K562 (cell line): Measurements from ENCODE around the gene IGSF23. TPM values are rescaled to one million over a fixed set of nuclear protein-coding genes. Genes with fewer than 3 reads are reported as not detected.
A peak's percentile ranks its signal among the peaks of the same experiment; 100 is the strongest.
"Not testable (repeated sequence)": the region's sequence is repeated elsewhere in the genome, so short reads cannot be mapped to it uniquely, and the experiment has no call there.

Source experiments
- BCL6 ChIP-seq: fragments of 250-450 bp; sonication (Bioruptor Pico); IDR thresholded peaks from 2 replicates; pipeline ENCODE4 v1.4.0; 2020
- DDX20 ChIP-seq: fragments of 450-650 bp; IDR thresholded peaks from 2 replicates; pipeline ENCODE4 v1.6.1; 2016; ENCODE audit warnings: missing genetic modification characterization, low read depth, mild to moderate bottlenecking, missing compliant biosample characterization, moderate library complexity
- DMBX1 ChIP-seq: fragments of 250-450 bp; sonication (Bioruptor Pico); IDR thresholded peaks from 2 replicates; pipeline ENCODE4 v1.8.0; 2022; ENCODE audit warnings: inconsistent platforms, mild to moderate bottlenecking, moderate library complexity, borderline replicate concordance
- ETV1 ChIP-seq: fragments of 450-650 bp; conservative IDR thresholded peaks from 2 replicates; pipeline ENCODE4 v1.6.1; 2016; ENCODE audit warnings: missing genetic modification characterization, control low read depth, low read depth, missing compliant biosample characterization
- NR2C1 ChIP-seq, 2 experiments: fragments of 450-650 bp; IDR thresholded peaks; 2 replicates each; pipeline ENCODE4 v1.6.1; 2017; ENCODE audit warnings: mild to moderate bottlenecking in 2 of 2, antibody characterized with exemption in 1 of 2, inconsistent platforms in 1 of 2, missing compliant biosample characterization in 1 of 2, missing genetic modification characterization in 1 of 2
- RREB1 ChIP-seq: fragments of 250-450 bp; sonication (Bioruptor Pico); IDR thresholded peaks from 2 replicates; pipeline ENCODE4 v1.4.0; 2020
- TCFL5 ChIP-seq: fragments of 250-450 bp; sonication (Bioruptor Pico); conservative IDR thresholded peaks from 2 replicates; pipeline ENCODE4 v1.6.1; 2021; ENCODE audit warnings: mild to moderate bottlenecking, moderate library complexity, matching md5 sums
- THRB ChIP-seq: fragments of 450-650 bp; formaldehyde crosslinking; conservative IDR thresholded peaks from 2 replicates; pipeline ENCODE4 v1.4.0; 2022; ENCODE audit warnings: mild to moderate bottlenecking, missing genetic modification characterization
- TSHZ1 ChIP-seq: fragments of 250-450 bp; sonication (Bioruptor Pico); IDR thresholded peaks from 2 replicates; pipeline ENCODE4 v1.4.0; 2020; ENCODE audit warnings: mild to moderate bottlenecking, moderate library complexity
- ZNF589 ChIP-seq: fragments of 200-800 bp; sonication (Bioruptor generic); IDR thresholded peaks from 2 replicates; pipeline ENCODE4 v1.6.1; 2016; ENCODE audit warnings: low read depth, missing genetic modification characterization, missing compliant biosample characterization
- ZNF639 ChIP-seq, 2 experiments: fragments of 200-800 bp in 1 of 2; sonication (Bioruptor generic) in 1 of 2; sonication (generic) in 1 of 2; formaldehyde crosslinking in 1 of 2; IDR thresholded peaks in 1 of 2; conservative IDR thresholded peaks in 1 of 2; 2 replicates each; pipeline versions ENCODE4 v1.5.0 to v1.6.1; 2016 to 2020; ENCODE audit warnings: missing compliant biosample characterization in 1 of 2, missing genetic modification characterization in 1 of 2, missing genetic modification reagents in 1 of 2
- polyA plus RNA-seq, 8 experiments: library from polyadenylated mRNA; depleted of rRNA in 4 of 8; stranded (reverse) in 5 of 8; unstranded in 3 of 8; fragments of >200 nt; fragmentation: Nextera tagmentation in 2 of 8; fragmentation: Illumina TruSeq in 1 of 8; extraction: Ambion mirVana in 2 of 8; extraction: Trizol in 1 of 8; gene quantifications; 2 replicates each; pipeline versions ENCODE4 v1.2.1 to v1.2.3, GENCODE V29; 2011 to 2014; ENCODE audit warnings: inconsistent platforms in 1 of 8, missing spikeins in 1 of 8
- total RNA-seq, 7 experiments: library from RNA; depleted of rRNA in 6 of 7; stranded (reverse); fragments of >200 nt in 6 of 7; fragmentation: Illumina TruSeq in 2 of 7; extraction: Trizol in 2 of 7; gene quantifications; 2 replicates each; pipeline versions ENCODE4 v1.2.1 to v1.2.3, GENCODE V29; 2011 to 2021; ENCODE audit warnings: low replicate concordance in 1 of 7
- TF ChIP-seq, protein P1 (sequence below): fragments of 450-650 bp; formaldehyde crosslinking; IDR thresholded peaks from 2 replicates; pipeline ENCODE4 v1.4.0; 2020; ENCODE audit warnings: mild to moderate bottlenecking, moderate library complexity

The IGSF23 gene
- total and polyA plus RNA-seq, 9 of the 15 experiments (the other 6 are each of a cell fraction or from before 2014, with no cell fraction given), result not detected

DNA sequence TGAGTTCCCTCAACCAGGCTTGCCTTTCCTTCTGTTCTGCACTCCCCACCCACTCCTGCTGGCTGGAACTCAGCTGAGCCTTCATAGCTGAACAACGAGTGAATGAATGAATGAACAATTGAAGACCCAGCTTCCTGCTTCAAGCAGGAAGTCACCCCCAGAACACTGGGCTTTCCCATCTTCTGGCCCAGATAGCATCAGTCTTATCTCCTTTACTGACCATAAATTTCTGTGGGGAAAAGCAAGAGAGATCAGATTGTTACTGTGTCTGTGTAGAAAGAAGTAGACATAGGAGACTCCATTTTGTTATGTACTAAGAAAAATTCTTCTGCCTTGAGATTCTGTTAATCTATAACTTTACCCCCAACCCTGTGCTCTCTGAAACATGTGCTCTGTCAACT lies 19.5 kb upstream of the IGSF23 start (continued):
- TF ChIP-seq NR2C1 (IDR thresholded peaks at IDR 0.05), result not testable (repeated sequence)
- TF ChIP-seq NR2C1 (tag; IDR thresholded peaks at IDR 0.05) (peak; percentile 83), THRB (CRISPR knock-in tag) (0 out of 2 replicates have a peak, but pooled peaks have one; percentile 36), DDX20 (tag) (peak; percentile 95), ZNF639 (CRISPR knock-in tag; conservative IDR thresholded peaks at IDR 0.05 in 1 of 2, IDR thresholded peaks at IDR 0.05 in 1 of 2) (peak in 1 of 2 experiments; percentile 69; a peak in 2 of 4 replicates), DMBX1 (peak; percentile 93; the same call in 1 of the 2 replicates), TSHZ1 (CRISPR knock-in tag) (peak; percentile 89), TCFL5 (CRISPR knock-in tag) (peak; percentile 88), BCL6 (CRISPR knock-in tag) (peak; percentile 49; the same call in 1 of the 2 replicates), ZNF589 (CRISPR knock-in tag) (peak; percentile 75; the same call in 1 of the 2 replicates), RREB1 (CRISPR knock-in tag) (0 out of 2 replicates have a peak, but pooled peaks have one; percentile 50), ETV1 (tag) (0 out of 2 replicates have a peak, but pooled peaks have one; percentile 8)
- TF ChIP-seq, protein P1, sequence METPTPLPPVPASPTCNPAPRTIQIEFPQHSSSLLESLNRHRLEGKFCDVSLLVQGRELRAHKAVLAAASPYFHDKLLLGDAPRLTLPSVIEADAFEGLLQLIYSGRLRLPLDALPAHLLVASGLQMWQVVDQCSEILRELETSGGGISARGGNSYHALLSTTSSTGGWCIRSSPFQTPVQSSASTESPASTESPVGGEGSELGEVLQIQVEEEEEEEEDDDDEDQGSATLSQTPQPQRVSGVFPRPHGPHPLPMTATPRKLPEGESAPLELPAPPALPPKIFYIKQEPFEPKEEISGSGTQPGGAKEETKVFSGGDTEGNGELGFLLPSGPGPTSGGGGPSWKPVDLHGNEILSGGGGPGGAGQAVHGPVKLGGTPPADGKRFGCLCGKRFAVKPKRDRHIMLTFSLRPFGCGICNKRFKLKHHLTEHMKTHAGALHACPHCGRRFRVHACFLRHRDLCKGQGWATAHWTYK, result peak; percentile 93
